Thyroid gland (tissue), 4 donors: ENCODE results near the gene TET1.

Experiments
- CTCF ChIP-seq, 6 experiments: fragments of 200-600 bp in 3 of 6; fragments of 450-650 bp in 3 of 6; sonication (generic) in 3 of 6; IDR thresholded peaks; one replicate each; pipeline ENCODE4 v1.5.1; 2016 to 2019; ENCODE audit warnings: antibody characterized with exemption in 6 of 6, mild to moderate bottlenecking in 2 of 6, inconsistent platforms in 1 of 6, moderate library complexity in 1 of 6
- POLR2A ChIP-seq, 2 donors: fragments of 450-650 bp; IDR thresholded peaks; one replicate each; pipeline ENCODE4 v1.6.1; 2017; ENCODE audit warnings: antibody characterized with exemption in 2 of 2, mild to moderate bottlenecking in 2 of 2, moderate library complexity in 1 of 2

GRCh38 chr10:68565658-68566057 is 5.5 kb downstream of the TET1 start:
- no peak for TF ChIP-seq CTCF (IDR thresholded peaks at IDR 0.05)
- TF ChIP-seq POLR2A (IDR thresholded peaks at IDR 0.05): no peak
